Lung (tissue), 12 donors: ENCODE results near the gene CARD11. TPM values are rescaled to one million over a fixed set of nuclear protein-coding genes. Genes with fewer than 3 reads are reported as not detected.

Experiments
- ATAC-seq: fragments of 200-7000 bp; cut with Tn5 transposase; one replicate; pipeline ENCODE4 v1.9.1; 2020; ENCODE audit warnings: moderate number of reproducible peaks; ENCODE audit not compliant: insufficient read depth, low FRiP score
- DNase-seq, 3 donors: peaks; one replicate each; pipeline ENCODE4 v3.0.0-alpha.2; 2013 to 2017
- H3K27ac ChIP-seq, 2 donors: one replicate each; pipeline ENCODE4 v1.5.1; 2013; ENCODE audit warnings: mild to moderate bottlenecking in 2 of 2, moderate library complexity in 2 of 2, control low read depth in 1 of 2, inconsistent platforms in 1 of 2, low read depth in 1 of 2, low read length in 1 of 2
- H3K27me3 ChIP-seq, 3 donors: one replicate each; pipeline ENCODE4 v1.5.1; 2013; ENCODE audit warnings: low read length in 2 of 3; ENCODE audit not compliant: control insufficient read depth in 3 of 3, insufficient read depth in 3 of 3
- H3K36me3 ChIP-seq, 4 donors: one replicate each; pipeline ENCODE4 v1.5.1; 2013; ENCODE audit warnings: low read length in 4 of 4, mild to moderate bottlenecking in 1 of 4, moderate library complexity in 1 of 4; ENCODE audit not compliant: control insufficient read depth in 4 of 4, insufficient read depth in 4 of 4
- H3K4me1 ChIP-seq, 5 donors: one replicate each; pipeline ENCODE4 v1.5.1; 2013; ENCODE audit warnings: low read length in 5 of 5, mild to moderate bottlenecking in 2 of 5, moderate library complexity in 1 of 5; ENCODE audit not compliant: control insufficient read depth in 5 of 5, insufficient read depth in 5 of 5
- H3K4me3 ChIP-seq: one replicate; pipeline ENCODE4 v1.5.1; 2013; ENCODE audit warnings: mild to moderate bottlenecking, control low read depth, moderate library complexity
- H3K9ac ChIP-seq, 2 donors: one replicate each; pipeline ENCODE4 v1.5.1; 2013; ENCODE audit warnings: low read length in 2 of 2, control low read depth in 1 of 2; ENCODE audit not compliant: insufficient read depth in 1 of 2
- H3K9me3 ChIP-seq, 4 donors: one replicate each; pipeline ENCODE4 v1.5.1; 2013; ENCODE audit warnings: low read length in 3 of 4, mild to moderate bottlenecking in 1 of 4, moderate library complexity in 1 of 4; ENCODE audit not compliant: control insufficient read depth in 4 of 4, insufficient read depth in 3 of 4
- CTCF ChIP-seq: IDR thresholded peaks from 2 replicates; pipeline ENCODE4 v1.5.1; 2012; ENCODE audit warnings: mild to moderate bottlenecking; ENCODE audit errors: control extremely low read depth, extremely low read depth
- WGBS, 2 donors: extraction: QIAGEN DNeasy Blood & Tissue Kit; methylation state at CpG; one replicate each; pipeline ENCODE4 v1.1.7; 2013; 5-methylcytosine and 5-hydroxymethylcytosine counted together
- polyA plus RNA-seq, 2 donors: library from polyadenylated mRNA; stranded (reverse); fragments of 200-250 nt; gene quantifications; one replicate each; pipeline ENCODE4 v1.2.1, GENCODE V29; 2013
- total RNA-seq, 2 donors: library from RNA; depleted of rRNA in 1 of 2; stranded (reverse); fragments of >200 nt in 1 of 2; gene quantifications; one replicate each; pipeline ENCODE4 v1.2.1, GENCODE V29; 2014 to 2021
- donor health status: control.
- donor health status: control.
- donor health status: Bipolar disorder and iron deficiency.
- donor health status: healthy.
- donor health status: DM: yes; HTN: yes; CAD: no.

Gene CARD11
- total and polyA plus RNA-seq, 4 donors, result 1.5 to 4.3 (median 3.7) TPM

- no peaks in the 10 kb centered on the region for H3K36me3 ChIP-seq
- no peak overlapping the region for H3K27ac ChIP-seq
- no peak overlapping the region for H3K9ac ChIP-seq
- no peaks in the 10 kb centered on the region for H3K27me3 ChIP-seq
- 89 to 91% methylated on average over 5 of the region's 5 CpGs for WGBS, 2 donors
- H3K9me3 ChIP-seq, result no peaks in the 10 kb centered on the region
- no peak for DNase-seq
- no peak for TF ChIP-seq CTCF
- H3K4me3 ChIP-seq, result no peak overlapping the region
- no peak for ATAC-seq
- H3K4me1 ChIP-seq, result no peaks in the 10 kb centered on the region
Measured at GRCh38 chr7:3064067-3064466, 20.4 kb upstream of the CARD11 start.

DNA sequence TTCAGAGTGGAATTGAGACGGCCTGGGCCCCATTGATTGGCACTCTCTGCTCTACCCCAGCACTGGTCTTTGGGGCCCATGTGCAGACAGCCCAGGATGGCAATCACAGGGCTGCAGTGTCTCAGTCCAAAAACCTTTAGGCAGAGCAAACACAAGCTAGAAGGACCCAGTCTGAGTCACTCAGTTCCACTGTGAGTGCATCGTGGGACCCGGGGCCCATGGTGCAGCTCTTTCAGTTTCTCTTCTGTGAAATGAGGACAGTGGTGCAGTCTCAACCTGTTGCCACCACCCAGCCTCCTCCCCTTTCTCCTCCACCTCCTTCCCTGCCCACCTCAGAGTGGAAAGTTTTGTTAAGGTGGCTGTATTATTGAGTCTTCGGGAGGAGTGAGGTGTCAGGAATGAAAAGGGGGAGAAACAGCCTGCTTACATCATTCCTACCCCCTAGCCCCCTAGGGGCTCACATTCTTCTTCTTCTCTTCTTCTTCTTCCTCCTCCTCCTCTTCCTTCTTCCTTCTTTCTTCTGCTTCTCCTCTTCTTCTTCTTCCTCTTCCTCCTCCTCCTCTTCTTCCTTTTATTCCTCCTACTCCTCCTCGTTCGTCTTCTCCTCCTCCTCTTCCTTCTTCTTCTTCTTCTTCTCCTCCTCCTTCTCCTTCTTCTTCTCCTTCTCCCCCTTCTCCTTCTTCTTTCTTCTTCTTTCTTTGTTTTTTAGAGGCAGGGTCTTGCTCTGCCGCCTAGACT lies 19.5 kb upstream of the CARD11 start:
- H3K4me1 ChIP-seq, result no peaks in the 10 kb centered on the region
- no peak overlapping the region for H3K9ac ChIP-seq
- ATAC-seq (no peak), DNase-seq (no peak)
- 60 to 68% methylated on average over 7 of the region's 7 CpGs for WGBS, 2 donors
- no peaks in the 10 kb centered on the region for H3K36me3 ChIP-seq
- no peaks in the 10 kb centered on the region for H3K27me3 ChIP-seq
- no peak overlapping the region for H3K27ac ChIP-seq
- H3K9me3 ChIP-seq, result no peaks in the 10 kb centered on the region
- H3K4me3 ChIP-seq, result no peak overlapping the region
- TF ChIP-seq CTCF, result no peak

DNA sequence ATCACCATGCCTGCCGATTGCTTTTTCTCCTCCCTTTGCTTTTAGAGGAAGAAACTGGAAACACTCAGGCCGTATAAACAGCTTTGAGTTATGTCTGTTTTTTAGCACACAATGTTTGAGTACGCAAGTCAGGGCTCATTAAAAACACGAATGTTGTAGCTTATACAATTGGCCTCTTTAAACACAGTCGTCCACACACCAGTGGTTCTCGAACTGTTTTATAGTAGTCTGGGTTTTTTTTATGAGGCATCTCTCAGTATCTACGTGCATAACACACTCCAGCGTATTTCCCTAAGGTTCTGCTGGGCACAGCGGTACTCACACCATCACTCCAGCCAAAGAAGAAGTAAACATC lies 13.4 kb upstream of the CARD11 start:
- DNase-seq, result peak; percentile 17 to 79 (median 61)
- peaks cover 0 to 10% (median 8%) of the 10 kb centered on the region in 3 donors for H3K27me3 ChIP-seq

More for the DNA sequence above, 13.4 kb upstream of the CARD11 start:
- Histone ChIP-seq H3K9ac (no peak overlapping the region), H3K9me3 (no peaks in the 10 kb centered on the region), H3K4me1 (peaks cover 0 to 14% (median 0%) of the 10 kb centered on the region in 5 donors), H3K36me3 (no peaks in the 10 kb centered on the region), H3K27ac (no peak overlapping the region), H3K4me3 (no peak overlapping the region)
- TF ChIP-seq CTCF, result no peak
- WGBS, 2 donors, result 42 to 61% methylated on average over 9 of the region's 9 CpGs
- no peak for ATAC-seq
